ENCODE data around the gene GJA5.

The GJA5 gene

GRCh38 chr1:147760481-147761260 is at the start of gene GJA5:
Gene GJA5 (minus strand): TSS chr1:147760602. CDS start chr1:147759238, 1,364 bp downstream.
- no peak for DNase-seq

- no peak for DNase-seq
Observed at GRCh38 chr1:147809236-147809635, 48.8 kb upstream of the GJA5 start.

GRCh38 chr1:147808025-147808424 is 47.6 kb upstream of the GJA5 start:
- DNase-seq = no peak

- no peak for DNase-seq
Observed at GRCh38 chr1:147807405-147807804, 47.0 kb upstream of the GJA5 start.

- no peak for DNase-seq
Observed at GRCh38 chr1:147804942-147805723, 44.7 kb upstream of the GJA5 start.

GRCh38 chr1:147800804-147801203 is 40.4 kb upstream of the GJA5 start:
- no peak for DNase-seq

- no peak for DNase-seq
Observed at GRCh38 chr1:147798731-147799130, 38.3 kb upstream of the GJA5 start.

GRCh38 chr1:147794570-147794969 is 34.2 kb upstream of the GJA5 start:
- no peak for DNase-seq

GRCh38 chr1:147791876-147792275 is 31.5 kb upstream of the GJA5 start:
- no peak for DNase-seq

- DNase-seq = no peak
Observed at GRCh38 chr1:147787765-147788164, 27.4 kb upstream of the GJA5 start.

- DNase-seq = no peak
Observed at GRCh38 chr1:147786536-147786935, 26.1 kb upstream of the GJA5 start.

- DNase-seq = no peak
Observed at GRCh38 chr1:147785794-147786506, 25.5 kb upstream of the GJA5 start.

- DNase-seq = no peak
Observed at GRCh38 chr1:147784941-147785340, 24.5 kb upstream of the GJA5 start.

GRCh38 chr1:147781056-147781471 is 20.7 kb upstream of the GJA5 start:
- DNase-seq = no peak

- no peak for DNase-seq
Observed at GRCh38 chr1:147777694-147778093, 17.3 kb upstream of the GJA5 start.

GRCh38 chr1:147773215-147773715 is 12.9 kb upstream of the GJA5 start:
- peak in 1 of 2 experiments; percentile 1 for DNase-seq

GRCh38 chr1:147772570-147772969 is 12.2 kb upstream of the GJA5 start:
- DNase-seq = no peak

GRCh38 chr1:147771226-147772125 is 11.1 kb upstream of the GJA5 start:
- DNase-seq = no peak

GRCh38 chr1:147769106-147769505 is 8.7 kb upstream of the GJA5 start:
- no peak for DNase-seq

GRCh38 chr1:147768582-147768981 is 8.2 kb upstream of the GJA5 start:
- DNase-seq = no peak

- no peak for DNase-seq
Observed at GRCh38 chr1:147768101-147768500, 7.7 kb upstream of the GJA5 start.

Data from Kasumi-1 (cell line).